Forelimb muscle (tissue), 1 donor: ENCODE measurements around the gene BTRC. TPM values are rescaled to one million over a fixed set of nuclear protein-coding genes. Genes with fewer than 3 reads are reported as not detected.
"Not testable (repeated sequence)": the region's sequence is repeated elsewhere in the genome, so short reads cannot be mapped to it uniquely, and the experiment has no call there.

ENCODE experiments used
- DNase-seq: peaks from one replicate; pipeline ENCODE4 v3.0.0-alpha.2; 2013; ENCODE audit warnings: low read depth
- polyA plus RNA-seq: library from polyadenylated mRNA; unstranded; fragments of 120-200 nt; gene quantifications from one replicate; pipeline ENCODE4 v1.2.1, GENCODE V29; 2013; ENCODE audit not compliant: insufficient read length

BTRC gene
- polyA plus RNA-seq, 1 donor, result 24.9 TPM

GRCh38 chr10:101585841-101586240 is 231.9 kb downstream of the BTRC start:
- DNase-seq, result no peak

GRCh38 chr10:101587725-101588653 is 234.0 kb downstream of the BTRC start, which contains the start of the genes DPCD and POLL:
TSS of gene DPCD (plus strand) at chr10:101588321. CDS start at chr10:101588337, 16 bp downstream.
TSS of gene POLL (minus strand) at chr10:101588257. CDS start at chr10:101587360, 897 bp downstream.
- DNase-seq, result peak; percentile 94

- no peak for DNase-seq
Observed at GRCh38 chr10:101588879-101589278, 234.9 kb downstream of the BTRC start.

- DNase-seq, result not testable (repeated sequence)
Observed at GRCh38 chr10:101593331-101593730, 239.4 kb downstream of the BTRC start.

- DNase-seq, result no peak
Observed at GRCh38 chr10:101595591-101596433, 241.8 kb downstream of the BTRC start.

- DNase-seq, result no peak
Observed at GRCh38 chr10:101597091-101597900, 243.3 kb downstream of the BTRC start.

- DNase-seq, result no peak
Observed at GRCh38 chr10:101601541-101601940, 247.6 kb downstream of the BTRC start.

GRCh38 chr10:101602761-101603398 is 248.9 kb downstream of the BTRC start:
- peak; percentile 20 for DNase-seq

Other genes with a start within 250 kb of the BTRC start
- not detected for gene TLX1, start 222.9 kb upstream of the BTRC start, polyA plus RNA-seq
- 9.6 TPM for gene LBX1, start 124.7 kb upstream of the BTRC start, polyA plus RNA-seq
- gene POLL, start 234.1 kb downstream of the BTRC start, polyA plus RNA-seq, result 30.9 TPM
- 14.1 TPM for gene DPCD, start 234.2 kb downstream of the BTRC start, polyA plus RNA-seq